ENCODE data around the gene TM4SF1.
A peak's percentile ranks its signal among the peaks of the same experiment; 100 is the strongest.
"Not testable (repeated sequence)": the region's sequence is repeated elsewhere in the genome, so short reads cannot be mapped to it uniquely, and the experiment has no call there.

The TM4SF1 gene

GRCh38 chr3:149340310-149340933 is 37.0 kb downstream of the TM4SF1 start:
- H3K4me1 ChIP-seq: no peaks in the 10 kb centered on the region
- H3K4me3 ChIP-seq (ENCODE audit: low read depth, low read length): no peak overlapping the region

GRCh38 chr3:149339931-149340309 is 37.5 kb downstream of the TM4SF1 start:
- Histone ChIP-seq H3K4me1 (no peaks in the 10 kb centered on the region), H3K27me3 (ENCODE audit: control insufficient read depth, insufficient read depth, low read length) (no peaks in the 10 kb centered on the region), H2AFZ (no peak overlapping the region), H3K9me3 (ENCODE audit: control insufficient read depth, low read length) (no peaks in the 10 kb centered on the region), H3K4me3 (ENCODE audit: low read depth, low read length) (no peak overlapping the region), H3K79me2 (no peaks in the 10 kb centered on the region), H3K4me2 (ENCODE audit: low read length) (no peak overlapping the region), H3K27ac (peak overlapping the region; percentile 52), H3K36me3 (ENCODE audit: control insufficient read depth, insufficient read depth, low read length) (no peaks in the 10 kb centered on the region), H3K9ac (no peak overlapping the region)
- no peak for TF ChIP-seq CTCF (IDR thresholded peaks at IDR 0.05)

More at GRCh38 chr3:149340310-149340933, 37.0 kb downstream of the TM4SF1 start:
- Histone ChIP-seq H3K36me3 (ENCODE audit: control insufficient read depth, insufficient read depth, low read length) (no peaks in the 10 kb centered on the region), H3K9me3 (ENCODE audit: control insufficient read depth, low read length) (no peaks in the 10 kb centered on the region), H2AFZ (no peak overlapping the region), H3K27ac (peak overlapping the region; percentile 52), H3K4me2 (ENCODE audit: low read length) (no peak overlapping the region), H3K79me2 (no peaks in the 10 kb centered on the region), H3K9ac (no peak overlapping the region), H3K27me3 (ENCODE audit: control insufficient read depth, insufficient read depth, low read length) (no peaks in the 10 kb centered on the region)
- TF ChIP-seq CTCF (IDR thresholded peaks at IDR 0.05): no peak

- H3K79me2 ChIP-seq; H3K36me3 ChIP-seq (ENCODE audit: control insufficient read depth, insufficient read depth, low read length); H3K27me3 ChIP-seq (ENCODE audit: control insufficient read depth, insufficient read depth, low read length); H2AFZ ChIP-seq; H3K4me1 ChIP-seq; H3K9ac ChIP-seq; H3K9me3 ChIP-seq (ENCODE audit: control insufficient read depth, low read length); H3K4me2 ChIP-seq (ENCODE audit: low read length); H3K27ac ChIP-seq; H3K4me3 ChIP-seq (ENCODE audit: low read depth, low read length): not testable (repeated sequence)
Measured at GRCh38 chr3:149337486-149337885, 40.0 kb downstream of the TM4SF1 start.

- no peak overlapping the region for H3K9ac ChIP-seq
- H3K9me3 ChIP-seq (ENCODE audit: control insufficient read depth, low read length): no peaks in the 10 kb centered on the region
- H3K4me1 ChIP-seq: no peaks in the 10 kb centered on the region
- H3K4me2 ChIP-seq (ENCODE audit: low read length): no peak overlapping the region
- no peaks in the 10 kb centered on the region for H3K79me2 ChIP-seq
- no peak overlapping the region for H3K4me3 ChIP-seq (ENCODE audit: low read depth, low read length)
- TF ChIP-seq CTCF (IDR thresholded peaks at IDR 0.05): no peak
- H3K27me3 ChIP-seq (ENCODE audit: control insufficient read depth, insufficient read depth, low read length): no peaks in the 10 kb centered on the region
- H2AFZ ChIP-seq: no peak overlapping the region
- no peak overlapping the region for H3K27ac ChIP-seq
- no peaks in the 10 kb centered on the region for H3K36me3 ChIP-seq (ENCODE audit: control insufficient read depth, insufficient read depth, low read length)
Measured at GRCh38 chr3:149336925-149337324, 40.5 kb downstream of the TM4SF1 start.

- Histone ChIP-seq H3K27ac (peak within 1 kb of the TSS; percentile 34), H3K4me3 (ENCODE audit: low read depth, low read length) (peak within 1 kb of the TSS; percentile 24), H3K9me3 (ENCODE audit: control insufficient read depth, low read length) (no peaks in the 10 kb centered on the region), H3K9ac (no peak within 1 kb of the TSS), H3K79me2 (no peaks in the 10 kb centered on the region), H3K4me2 (ENCODE audit: low read length) (peak within 1 kb of the TSS; percentile 22), H3K4me1 (no peaks in the 10 kb centered on the region), H3K27me3 (ENCODE audit: control insufficient read depth, insufficient read depth, low read length) (no peaks in the 10 kb centered on the region), H2AFZ (no peak within 1 kb of the TSS), H3K36me3 (ENCODE audit: control insufficient read depth, insufficient read depth, low read length) (no peaks in the 10 kb centered on the region)
- no peak for TF ChIP-seq CTCF (IDR thresholded peaks at IDR 0.05)
Measured at GRCh38 chr3:149333176-149333859, 44.1 kb downstream of the TM4SF1 start, which contains the start of gene TM4SF18. TM4SF18 (minus strand) TSS chr3:149333636; CDS start chr3:149333382, 254 bp downstream.
